ENCODE data around the gene RAB8B. TPM values are rescaled to one million over a fixed set of nuclear protein-coding genes. Genes with fewer than 3 reads are reported as not detected.

Gene RAB8B
- total RNA-seq, 1 experiment from 2014 or later: 17.6 TPM

DNA sequence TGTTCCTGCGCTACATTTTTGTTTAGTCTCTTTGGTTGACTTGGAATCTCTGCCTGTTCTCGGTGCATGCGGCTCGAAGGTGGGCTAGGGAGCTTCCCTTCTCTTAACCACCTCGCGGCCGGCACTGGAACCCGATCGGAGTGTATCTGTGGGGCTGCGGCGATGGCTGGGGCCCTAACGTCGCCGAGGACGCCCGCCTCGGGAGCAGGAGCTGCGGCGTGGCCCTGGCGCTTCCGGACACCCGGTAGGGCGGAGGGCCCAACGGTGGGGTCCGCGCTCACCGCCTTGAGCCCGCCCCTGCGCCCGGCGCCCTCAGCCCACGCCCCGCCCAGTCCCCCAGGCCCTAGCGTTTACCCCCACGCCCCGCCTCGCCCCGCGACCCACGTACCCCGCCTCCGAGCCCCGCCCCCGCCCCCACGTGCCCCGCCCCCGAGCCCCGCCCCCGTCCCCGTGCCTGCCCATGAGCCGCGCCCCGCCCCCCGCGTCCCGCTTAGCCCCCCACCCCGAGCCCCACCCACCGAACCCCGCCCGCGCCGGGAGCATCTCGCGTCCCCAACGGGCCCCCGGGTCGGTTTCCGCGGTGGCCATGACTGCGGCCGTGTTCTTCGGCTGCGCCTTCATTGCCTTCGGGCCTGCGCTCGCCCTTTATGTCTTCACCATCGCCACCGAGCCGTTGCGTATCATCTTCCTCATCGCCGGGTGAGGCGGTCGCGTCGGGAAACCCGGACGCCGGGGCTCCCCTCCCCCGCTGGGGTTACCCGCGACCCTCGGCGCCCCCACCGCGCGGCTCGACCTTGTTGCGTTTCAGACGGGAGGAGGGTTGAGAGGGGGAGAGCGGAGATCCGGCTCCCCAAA, 87.9 kb downstream of the RAB8B start, which contains the start of gene APH1B:
TSS of gene APH1B (plus strand) at position 568 of the 855 bp plus-strand sequence. CDS start at position 587, 19 bp downstream.
- DNase-seq (ENCODE audit: low read depth, low spot score) (no peak), ATAC-seq (peak; percentile 97)
- peaks cover 9% of the 10 kb centered on the region for H3K4me1 ChIP-seq (ENCODE audit: control insufficient read depth, insufficient read depth, low read length)
- no peaks in the 10 kb centered on the region for H3K27me3 ChIP-seq (ENCODE audit: control insufficient read depth, insufficient read depth, low read length)
- no peaks in the 10 kb centered on the region for H3K9me3 ChIP-seq (ENCODE audit: control insufficient read depth, insufficient read depth, low read depth, low read length)
- peak within 1 kb of the TSS; percentile 75 to 76 for H3K4me3 ChIP-seq (ENCODE audit: low read depth in 2 of 2, low read length in 2 of 2)
- ChIA-PET CTCF (interaction anchor here (0.6 to 0.7 kb wide), 2 partner anchors 119 to 127 kb away, joined by 3 to 10 read pairs; no protein-coding TSS in a partner anchor), POLR2A (interaction anchor here (0.6 to 0.7 kb wide), 2 partner anchors 61 to 105 kb away, joined by 3 to 9 read pairs; no protein-coding TSS in a partner anchor)
- peak within 1 kb of the TSS; percentile 80 for H3K27ac ChIP-seq (ENCODE audit: low read length)
- intact Hi-C loops (cut with micrococcal nuclease; ENCODE audit: unreplicated experiment) (no loop called here), in situ Hi-C loops (cut with HindIII; ENCODE audit: low pct_unique_long_range_greater_than_20kb, low sequenced_read_pairs) (no loop called here)
- TF ChIP-seq POLR2AphosphoS5 (IDR thresholded peaks at IDR 0.05; ENCODE audit: low read depth, low read length): peak; percentile 66
- no peak for TF ChIP-seq TCF7L2 (IDR thresholded peaks at IDR 0.05; ENCODE audit: low read depth, low read length)
- 0 out of 2 replicates have a peak, but pooled peaks have one; percentile 38 for TF ChIP-seq SIN3A (IDR thresholded peaks at IDR 0.05; ENCODE audit: borderline replicate concordance, insufficient read depth, low read depth, low read length)
- BruUV-seq (replicated peaks): no TSS peak
- no peaks in the 10 kb centered on the region for H3K36me3 ChIP-seq (ENCODE audit: control insufficient read depth, insufficient read depth, low read length)

DNA sequence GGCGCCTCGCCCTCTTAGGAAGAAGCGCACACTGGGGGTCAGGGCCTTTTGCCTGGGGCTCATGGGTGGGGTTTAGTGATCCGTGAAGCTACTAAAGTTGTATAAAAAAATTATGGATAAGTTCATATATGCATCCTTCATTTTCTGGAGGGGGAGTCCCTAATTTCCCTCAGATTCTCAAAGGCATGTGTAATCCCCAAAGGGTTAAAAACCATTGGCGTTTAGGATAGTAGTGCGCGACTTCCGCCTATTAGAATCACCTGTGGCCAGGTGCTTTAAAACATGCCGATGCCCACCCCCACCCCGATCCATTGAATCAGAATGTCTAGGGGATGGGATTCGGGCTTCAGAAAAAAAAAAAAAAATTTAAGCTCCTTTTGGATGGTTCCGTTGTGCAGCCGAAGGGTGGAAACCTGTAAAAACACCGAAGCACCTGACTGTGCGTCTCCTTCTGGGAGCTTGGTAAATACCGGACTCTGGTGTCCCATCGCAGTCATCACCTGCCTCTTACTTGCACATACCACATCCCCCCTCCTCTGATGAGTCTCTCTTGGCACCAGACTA, 88.6 kb downstream of the RAB8B start:
- in situ Hi-C loops (cut with HindIII; ENCODE audit: low pct_unique_long_range_greater_than_20kb, low sequenced_read_pairs) (no loop called here), intact Hi-C loops (cut with micrococcal nuclease; ENCODE audit: unreplicated experiment) (no loop called here)
- ATAC-seq: no peak
- TF ChIP-seq TCF7L2 (IDR thresholded peaks at IDR 0.05; ENCODE audit: low read depth, low read length) (no peak), POLR2AphosphoS5 (IDR thresholded peaks at IDR 0.05; ENCODE audit: low read depth, low read length) (no peak), SIN3A (IDR thresholded peaks at IDR 0.05; ENCODE audit: borderline replicate concordance, insufficient read depth, low read depth, low read length) (no peak)
- TF ChIP-seq, protein P1, sequence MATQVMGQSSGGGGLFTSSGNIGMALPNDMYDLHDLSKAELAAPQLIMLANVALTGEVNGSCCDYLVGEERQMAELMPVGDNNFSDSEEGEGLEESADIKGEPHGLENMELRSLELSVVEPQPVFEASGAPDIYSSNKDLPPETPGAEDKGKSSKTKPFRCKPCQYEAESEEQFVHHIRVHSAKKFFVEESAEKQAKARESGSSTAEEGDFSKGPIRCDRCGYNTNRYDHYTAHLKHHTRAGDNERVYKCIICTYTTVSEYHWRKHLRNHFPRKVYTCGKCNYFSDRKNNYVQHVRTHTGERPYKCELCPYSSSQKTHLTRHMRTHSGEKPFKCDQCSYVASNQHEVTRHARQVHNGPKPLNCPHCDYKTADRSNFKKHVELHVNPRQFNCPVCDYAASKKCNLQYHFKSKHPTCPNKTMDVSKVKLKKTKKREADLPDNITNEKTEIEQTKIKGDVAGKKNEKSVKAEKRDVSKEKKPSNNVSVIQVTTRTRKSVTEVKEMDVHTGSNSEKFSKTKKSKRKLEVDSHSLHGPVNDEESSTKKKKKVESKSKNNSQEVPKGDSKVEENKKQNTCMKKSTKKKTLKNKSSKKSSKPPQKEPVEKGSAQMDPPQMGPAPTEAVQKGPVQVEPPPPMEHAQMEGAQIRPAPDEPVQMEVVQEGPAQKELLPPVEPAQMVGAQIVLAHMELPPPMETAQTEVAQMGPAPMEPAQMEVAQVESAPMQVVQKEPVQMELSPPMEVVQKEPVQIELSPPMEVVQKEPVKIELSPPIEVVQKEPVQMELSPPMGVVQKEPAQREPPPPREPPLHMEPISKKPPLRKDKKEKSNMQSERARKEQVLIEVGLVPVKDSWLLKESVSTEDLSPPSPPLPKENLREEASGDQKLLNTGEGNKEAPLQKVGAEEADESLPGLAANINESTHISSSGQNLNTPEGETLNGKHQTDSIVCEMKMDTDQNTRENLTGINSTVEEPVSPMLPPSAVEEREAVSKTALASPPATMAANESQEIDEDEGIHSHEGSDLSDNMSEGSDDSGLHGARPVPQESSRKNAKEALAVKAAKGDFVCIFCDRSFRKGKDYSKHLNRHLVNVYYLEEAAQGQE (IDR thresholded peaks at IDR 0.05; ENCODE audit: insufficient read depth in 1 of 2, low read depth in 2 of 2, low read length in 1 of 2): no peak
- TF ChIP-seq, protein P2, sequence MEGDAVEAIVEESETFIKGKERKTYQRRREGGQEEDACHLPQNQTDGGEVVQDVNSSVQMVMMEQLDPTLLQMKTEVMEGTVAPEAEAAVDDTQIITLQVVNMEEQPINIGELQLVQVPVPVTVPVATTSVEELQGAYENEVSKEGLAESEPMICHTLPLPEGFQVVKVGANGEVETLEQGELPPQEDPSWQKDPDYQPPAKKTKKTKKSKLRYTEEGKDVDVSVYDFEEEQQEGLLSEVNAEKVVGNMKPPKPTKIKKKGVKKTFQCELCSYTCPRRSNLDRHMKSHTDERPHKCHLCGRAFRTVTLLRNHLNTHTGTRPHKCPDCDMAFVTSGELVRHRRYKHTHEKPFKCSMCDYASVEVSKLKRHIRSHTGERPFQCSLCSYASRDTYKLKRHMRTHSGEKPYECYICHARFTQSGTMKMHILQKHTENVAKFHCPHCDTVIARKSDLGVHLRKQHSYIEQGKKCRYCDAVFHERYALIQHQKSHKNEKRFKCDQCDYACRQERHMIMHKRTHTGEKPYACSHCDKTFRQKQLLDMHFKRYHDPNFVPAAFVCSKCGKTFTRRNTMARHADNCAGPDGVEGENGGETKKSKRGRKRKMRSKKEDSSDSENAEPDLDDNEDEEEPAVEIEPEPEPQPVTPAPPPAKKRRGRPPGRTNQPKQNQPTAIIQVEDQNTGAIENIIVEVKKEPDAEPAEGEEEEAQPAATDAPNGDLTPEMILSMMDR (IDR thresholded peaks at IDR 0.05): no peak
- Histone ChIP-seq H3K27me3 (ENCODE audit: control insufficient read depth, insufficient read depth, low read length) (no peaks in the 10 kb centered on the region), H3K9me3 (ENCODE audit: control insufficient read depth, insufficient read depth, low read depth, low read length) (no peaks in the 10 kb centered on the region), H3K27ac (ENCODE audit: low read length) (peak overlapping the region; percentile 76), H3K36me3 (ENCODE audit: control insufficient read depth, insufficient read depth, low read length) (no peaks in the 10 kb centered on the region), H3K4me3 (ENCODE audit: low read depth in 2 of 2, low read length in 2 of 2) (peak overlapping the region; percentile 75 to 76), H3K4me1 (ENCODE audit: control insufficient read depth, insufficient read depth, low read length) (peaks cover 9% of the 10 kb centered on the region)
- BruUV-seq (replicated peaks): TSS peak; percentile 59
- DNase-seq (ENCODE audit: low read depth, low spot score): no peak
- ChIA-PET POLR2A (interaction anchor here (0.6 kb wide), 3 partner anchors 47 to 425 kb away, joined by 4 to 5 read pairs (median 4); no protein-coding TSS in a partner anchor), CTCF (no interaction called here)
